Astrocyte of the cerebellum (primary cell): ENCODE data around the gene PPM1A.

Experiments
- DNase-seq: peaks from one replicate; pipeline ENCODE4 v3.0.0-alpha.2; 2011; ENCODE audit warnings: low read depth
- H3K4me3 ChIP-seq: 2 replicates; pipeline ENCODE4 v1.5.1; 2011; ENCODE audit warnings: mild to moderate bottlenecking, low read depth, low read length, moderate library complexity
- CTCF ChIP-seq: IDR thresholded peaks from 2 replicates; pipeline ENCODE4 v1.5.1; 2012; ENCODE audit warnings: low read length, low read depth, moderate library complexity, mild to moderate bottlenecking; ENCODE audit errors: missing control alignments
- in situ Hi-C: cut with HindIII; loops from 2 replicates; pipeline ENCODE4 v1.10.0; 2017; ENCODE audit warnings: low sequenced_read_pairs

The PPM1A gene

DNA sequence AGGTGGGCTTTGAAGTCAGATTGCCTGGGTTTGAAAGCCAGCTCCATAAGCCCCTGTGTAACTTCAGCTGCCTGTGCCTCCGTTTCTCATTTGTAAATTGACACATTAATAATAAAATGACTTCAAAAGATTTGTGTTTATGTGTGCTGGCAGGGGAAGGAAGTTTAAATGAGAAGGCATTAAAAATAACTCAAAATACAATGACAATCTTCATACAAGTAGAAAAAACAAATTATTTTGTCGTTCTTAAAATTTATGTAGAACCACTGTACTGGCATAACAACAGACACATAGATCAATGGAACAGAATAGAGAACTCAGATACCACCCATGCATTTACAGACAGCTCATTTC is 83.0 kb downstream of the PPM1A start:
- in situ Hi-C loops: no loop called here
- no peak overlapping the region for H3K4me3 ChIP-seq
- TF ChIP-seq CTCF: no peak
- no peak for DNase-seq

GRCh38 chr14:60332869-60333268 is 83.8 kb downstream of the PPM1A start:
- no peak overlapping the region for H3K4me3 ChIP-seq
- in situ Hi-C loops: no loop called here
- DNase-seq: no peak
- no peak for TF ChIP-seq CTCF

GRCh38 chr14:60339571-60339970 is 90.5 kb downstream of the PPM1A start:
- no peak for DNase-seq
- no peak for TF ChIP-seq CTCF
- in situ Hi-C loops: no loop called here
- no peak overlapping the region for H3K4me3 ChIP-seq

- no peak for DNase-seq
- TF ChIP-seq CTCF: no peak
- no peak overlapping the region for H3K4me3 ChIP-seq
- in situ Hi-C loops: no loop called here
Observed at GRCh38 chr14:60343571-60344071, 94.6 kb downstream of the PPM1A start.

DNA sequence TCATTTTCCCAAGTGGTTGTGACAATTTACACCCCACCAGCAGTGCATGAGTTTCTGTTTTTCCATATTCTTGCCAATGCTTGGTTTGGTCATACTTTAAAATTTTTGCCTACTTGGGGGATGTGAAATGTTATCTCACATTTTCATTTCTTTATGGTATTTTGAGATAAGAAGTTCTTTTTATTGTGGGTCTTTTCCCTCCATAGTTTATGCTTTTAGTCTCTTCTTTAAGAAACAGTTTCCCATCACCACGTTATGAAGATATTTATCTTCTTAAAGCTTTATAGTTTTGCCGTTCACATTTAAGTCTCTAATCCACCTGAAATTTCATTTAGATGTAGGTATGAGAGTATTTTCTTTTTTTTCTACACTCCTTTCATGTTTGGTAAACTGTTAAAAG is 95.7 kb downstream of the PPM1A start:
- no peak overlapping the region for H3K4me3 ChIP-seq
- in situ Hi-C loops: no loop called here
- no peak for DNase-seq
- no peak for TF ChIP-seq CTCF

- DNase-seq: no peak
- H3K4me3 ChIP-seq: no peak overlapping the region
- in situ Hi-C loops: no loop called here
- no peak for TF ChIP-seq CTCF
Observed at GRCh38 chr14:60346706-60347105, 97.7 kb downstream of the PPM1A start.

DNA sequence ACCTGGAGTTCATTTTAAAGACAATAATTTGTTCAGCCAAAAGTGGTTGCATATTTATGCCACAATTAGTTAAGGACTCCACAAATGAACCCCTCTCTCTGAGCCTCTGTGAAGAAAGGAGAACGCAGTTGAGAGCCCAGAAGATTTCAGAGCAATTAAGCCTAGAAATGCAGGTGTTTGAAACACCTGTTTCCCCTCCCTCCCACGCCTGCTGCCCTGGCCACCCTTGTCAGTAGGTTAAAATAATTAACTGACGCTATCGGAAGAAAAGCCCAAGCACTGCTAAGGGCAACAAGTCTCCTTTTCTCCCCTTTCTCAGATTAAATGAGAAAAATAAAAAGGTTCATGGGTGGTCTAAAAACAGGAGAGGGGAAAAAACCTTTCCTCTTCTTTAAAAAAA is 99.2 kb downstream of the PPM1A start:
- no peak overlapping the region for H3K4me3 ChIP-seq
- in situ Hi-C loops: no loop called here
- DNase-seq: no peak
- no peak for TF ChIP-seq CTCF
